ENCODE data around the gene COPG1. TPM values are rescaled to one million over a fixed set of nuclear protein-coding genes. Genes with fewer than 3 reads are reported as not detected.

Gene COPG1
- total and polyA plus RNA-seq, 2 experiments from 2014 or later = 50.0 to 106 TPM

DNA sequence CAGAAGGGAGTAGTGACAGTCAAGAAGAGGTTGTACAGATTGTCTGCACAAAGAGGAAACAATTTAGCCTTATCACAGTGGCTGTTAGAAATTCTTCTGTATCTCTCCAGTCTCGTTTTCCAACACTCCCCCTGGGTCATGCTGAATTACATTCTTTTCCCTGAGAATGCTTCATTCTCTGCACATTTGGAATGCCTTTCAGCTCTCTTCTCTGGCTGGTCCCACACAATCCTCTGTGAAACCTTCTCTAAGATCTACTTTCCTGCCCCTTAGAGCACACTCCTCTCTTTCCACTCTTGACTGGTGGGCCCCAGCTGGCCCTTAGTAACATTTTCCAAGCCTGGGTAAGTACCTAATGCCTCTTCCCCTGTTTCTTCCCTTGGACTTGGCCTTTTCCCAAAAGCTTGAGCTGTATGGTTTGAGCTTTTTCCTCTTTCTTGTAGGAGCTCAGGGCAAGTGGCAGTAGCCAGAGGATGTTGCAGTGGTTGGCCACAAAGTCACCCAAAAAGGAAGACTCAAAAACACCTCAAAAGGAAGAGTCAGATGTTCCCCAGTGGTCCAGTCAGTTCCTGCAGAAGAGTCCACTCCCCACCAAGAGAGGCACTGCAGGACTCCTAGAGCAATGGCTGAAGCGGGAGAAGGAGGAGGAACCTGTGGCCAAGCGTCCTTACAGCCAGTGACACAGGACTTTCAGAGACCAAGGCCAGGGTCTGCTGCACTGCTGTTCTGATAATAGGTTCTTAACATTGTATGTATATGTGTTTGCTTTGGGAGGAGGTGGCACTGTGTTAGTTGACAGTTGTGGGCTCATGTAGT, 54.9 kb downstream of the COPG1 start (continued):
- no peak for TF ChIP-seq EZH2phosphoT487 (IDR thresholded peaks at IDR 0.05; ENCODE audit: unreplicated experiment)
- TF ChIP-seq REST (IDR thresholded peaks at IDR 0.05; ENCODE audit: unreplicated experiment) = no peak

DNA sequence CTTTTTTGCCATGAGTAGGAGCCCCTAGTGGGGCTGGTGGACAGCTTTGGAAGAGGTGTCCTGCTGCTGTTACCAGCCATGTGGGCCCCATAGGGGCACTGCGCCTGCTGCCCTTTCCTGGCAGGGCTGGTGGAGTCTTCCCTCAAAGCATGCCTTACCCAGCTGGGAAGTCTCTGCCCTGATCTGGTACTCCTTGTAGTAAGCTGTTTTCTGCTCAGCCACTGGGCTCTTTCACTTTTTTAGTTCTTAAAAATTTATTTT, 55.5 kb downstream of the COPG1 start:
- Histone ChIP-seq H3K4me1 (ENCODE audit: insufficient read depth) (peaks cover 20% of the 10 kb centered on the region), H3K4me2 (peak overlapping the region; percentile 48), H3K4me3 (0 out of 2 replicates have a peak overlapping the region, but pooled peaks have one; percentile 16), H3K27me3 (ENCODE audit: insufficient read depth) (no peaks in the 10 kb centered on the region), H2AFZ (no peak overlapping the region), H3K27ac (ENCODE audit: low read depth) (peak overlapping the region; percentile 94), H4K20me1 (replicated peaks; ENCODE audit: insufficient read depth) (no peaks in the 10 kb centered on the region), H3F3A (replicated peaks; ENCODE audit: low read depth) (peaks cover 9% of the 10 kb centered on the region), H3K36me3 (ENCODE audit: insufficient read depth) (0 out of 2 replicates have a peak, but pooled peaks cover 4% of the 10 kb centered on the region), H3K79me2 (replicated peaks; ENCODE audit: insufficient read depth) (no peaks in the 10 kb centered on the region), H3K9me2 (ENCODE audit: insufficient read depth) (no peaks in the 10 kb centered on the region)
- peaks cover 32% of the 10 kb centered on the region for H3K36me3 Mint-ChIP-seq (ENCODE audit: low read depth)
- peak overlapping the region; percentile 69 for H3K27ac Mint-ChIP-seq
- DNase-seq (ENCODE audit: low spot score) (no peak), ATAC-seq (peak; percentile 9)
- TF ChIP-seq ZNF114 (CRISPR knock-in tag; IDR thresholded peaks at IDR 0.05) (no peak), REST (IDR thresholded peaks at IDR 0.05; ENCODE audit: unreplicated experiment) (no peak), ZNF331 (CRISPR knock-in tag; IDR thresholded peaks at IDR 0.05; ENCODE audit: low read depth) (no peak), NANOG (IDR thresholded peaks at IDR 0.05; ENCODE audit: borderline replicate concordance) (no peak), POLR2AphosphoS5 (IDR thresholded peaks at IDR 0.05; ENCODE audit: low read depth) (no peak), CREB1 (CRISPR knock-in tag; IDR thresholded peaks at IDR 0.05; ENCODE audit: low read depth) (no peak), STAT1 (IDR thresholded peaks at IDR 0.05; ENCODE audit: unreplicated experiment) (no peak), CTCF (conservative IDR thresholded peaks at IDR 0.05; ENCODE audit: low read depth in 2 of 2) (no peak)
- H3K4me3 Mint-ChIP-seq = no peak overlapping the region
- peaks cover 5% of the 10 kb centered on the region for H3K27me3 Mint-ChIP-seq (ENCODE audit: insufficient read depth, low read depth, poor library complexity)
- peaks cover 23% of the 10 kb centered on the region for H3K4me1 Mint-ChIP-seq
- H3K9me3 Mint-ChIP-seq = no peaks in the 10 kb centered on the region
